GM19452 (cell line): ENCODE data around the gene WNK1.

ENCODE experiments used
- ATAC-seq: cut with Tn5 transposase; IDR thresholded peaks from one replicate; pipeline ENCODE4 v1.9.1; 2021; ENCODE audit not compliant: unreplicated experiment

The WNK1 gene

DNA sequence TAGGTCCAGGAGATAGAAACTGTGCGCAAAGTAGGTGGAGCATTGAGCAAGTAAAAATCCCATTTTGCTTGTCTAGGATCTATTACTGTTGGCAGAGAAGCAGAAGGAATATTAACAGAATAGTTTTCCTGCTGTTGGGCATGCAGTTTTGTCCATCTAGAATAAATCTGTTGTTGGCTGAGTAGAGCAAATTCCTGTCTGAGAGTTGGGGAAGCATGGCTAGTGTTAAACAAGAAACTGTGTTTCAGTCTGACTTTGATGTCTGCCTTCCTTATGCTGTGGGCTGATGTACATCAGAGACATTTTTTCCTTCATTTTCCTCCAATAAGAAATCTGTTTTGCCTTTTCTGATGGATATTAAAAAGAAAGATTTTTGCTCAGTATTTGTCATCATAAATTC, 99.0 kb downstream of the WNK1 start:
- ATAC-seq, result no peak

DNA sequence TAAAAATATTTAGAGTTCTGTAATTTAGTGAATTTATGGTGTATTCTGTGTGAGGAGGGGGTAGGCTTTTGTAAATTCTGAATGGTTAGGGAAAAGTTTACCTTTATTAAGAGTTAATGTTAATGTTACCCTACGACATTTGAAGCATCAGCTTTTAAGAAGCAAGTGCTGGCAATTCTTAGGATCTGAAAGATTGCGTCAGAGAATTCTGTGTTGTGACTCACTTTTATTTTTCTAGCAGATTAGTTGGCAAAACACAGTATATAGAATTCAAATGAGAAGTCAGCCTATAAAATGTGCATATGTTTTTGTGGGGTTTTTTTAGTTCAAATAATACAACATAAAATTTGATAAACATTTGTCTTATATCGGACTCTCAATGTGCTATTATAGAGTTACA, 99.5 kb downstream of the WNK1 start:
- no peak for ATAC-seq

DNA sequence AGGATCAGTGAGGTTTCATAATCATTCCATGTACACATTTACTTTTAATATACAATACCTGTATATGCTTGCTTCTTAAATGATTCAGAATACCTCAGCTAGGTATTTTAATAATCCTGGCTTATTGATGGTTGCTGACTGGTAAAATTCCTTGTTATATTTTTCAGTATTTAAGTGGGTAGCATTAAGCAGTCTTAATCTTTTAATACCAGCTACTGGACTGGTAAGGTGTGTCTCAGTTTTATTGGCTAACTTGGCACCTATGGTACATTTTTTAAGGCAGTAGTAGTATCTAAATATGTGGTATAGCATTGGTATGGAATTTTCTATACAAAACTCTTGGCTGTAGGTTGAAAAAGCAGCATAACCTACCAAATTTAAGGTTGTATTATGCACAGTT, 100.5 kb downstream of the WNK1 start:
- ATAC-seq, result no peak

DNA sequence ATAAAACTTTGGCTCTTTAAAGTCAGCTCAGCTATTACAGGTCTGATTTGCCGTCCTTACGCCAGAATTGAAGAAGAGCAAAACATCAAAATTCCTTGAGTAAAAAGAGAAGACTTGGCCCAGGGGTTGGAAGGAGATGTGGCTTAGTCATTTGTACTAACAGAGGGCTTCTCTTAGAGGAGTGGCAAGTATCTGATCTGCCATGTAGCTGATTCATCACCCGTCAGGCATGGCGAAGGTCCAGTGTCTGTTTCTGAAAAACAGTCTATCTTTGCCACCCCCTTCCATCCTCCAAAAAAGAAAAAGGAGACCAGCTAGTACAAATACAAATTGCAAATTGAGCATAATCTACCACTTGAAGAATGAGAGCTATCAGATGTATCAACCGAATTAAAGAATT, 105.2 kb downstream of the WNK1 start:
- no peak for ATAC-seq

DNA sequence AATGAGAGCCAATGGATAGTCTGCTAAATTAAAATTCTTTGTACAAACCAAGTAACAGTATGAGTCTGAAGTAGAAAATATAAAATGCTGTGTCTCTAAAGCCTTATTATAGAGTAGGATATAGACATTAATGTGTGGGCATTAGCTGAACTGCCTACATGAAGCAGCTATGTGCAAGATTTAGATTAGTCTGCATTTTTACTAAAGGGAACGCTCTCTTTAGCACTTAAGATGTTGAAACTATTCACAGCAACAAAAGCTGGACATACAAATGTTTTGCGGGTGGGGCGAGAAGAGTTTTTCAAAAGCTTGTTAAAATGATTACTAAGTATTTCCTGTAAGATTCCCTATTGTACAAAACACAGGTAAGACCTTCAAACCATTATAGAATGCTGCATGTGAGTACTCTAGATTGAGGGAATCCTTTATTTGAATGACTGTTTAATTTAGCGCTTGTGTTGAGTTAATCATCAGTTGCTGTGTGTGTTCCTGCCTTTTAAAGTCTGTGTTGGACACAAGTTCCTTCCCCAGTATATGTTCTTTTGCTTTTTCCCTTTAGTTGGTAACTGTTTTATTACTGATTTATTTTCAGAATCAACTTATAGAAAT, 110.0 kb downstream of the WNK1 start:
- no peak for ATAC-seq

DNA sequence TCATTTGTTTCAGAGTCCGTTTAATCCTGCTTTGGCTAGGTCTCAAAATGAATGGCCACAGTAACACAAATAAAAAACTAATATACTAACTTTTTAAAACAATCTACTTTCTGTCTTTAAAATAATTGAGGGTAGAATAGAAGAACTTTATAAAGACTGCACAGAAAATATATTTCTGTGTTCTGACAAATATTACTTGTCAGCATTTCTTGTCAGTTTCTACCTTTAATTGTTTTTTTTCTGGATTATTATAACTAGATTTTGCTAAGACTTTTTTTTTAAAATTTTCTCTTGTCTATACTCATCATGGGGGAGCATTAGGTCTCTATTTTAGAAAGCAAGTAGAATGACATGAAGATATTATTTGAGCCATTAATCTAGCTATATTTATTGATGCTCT, 110.9 kb downstream of the WNK1 start:
- no peak for ATAC-seq

DNA sequence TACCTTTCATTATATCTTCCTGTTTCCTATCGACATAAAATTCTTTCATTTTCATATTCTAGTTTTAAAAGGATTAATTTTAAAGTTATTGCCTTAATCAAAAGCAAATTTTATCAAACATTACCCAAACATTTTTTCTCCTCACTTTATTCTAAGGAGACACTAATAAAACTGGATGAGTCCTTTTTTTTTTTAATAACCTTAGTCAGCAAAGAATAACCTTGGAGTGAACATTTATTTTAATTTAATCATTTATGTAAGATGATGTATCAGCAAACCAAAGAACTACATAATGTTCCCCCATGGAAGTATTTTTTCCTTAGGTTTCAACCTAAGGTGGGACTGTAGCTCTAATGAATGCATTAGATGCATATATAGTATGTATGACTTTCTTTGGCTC, 113.2 kb downstream of the WNK1 start:
- ATAC-seq, result no peak

DNA sequence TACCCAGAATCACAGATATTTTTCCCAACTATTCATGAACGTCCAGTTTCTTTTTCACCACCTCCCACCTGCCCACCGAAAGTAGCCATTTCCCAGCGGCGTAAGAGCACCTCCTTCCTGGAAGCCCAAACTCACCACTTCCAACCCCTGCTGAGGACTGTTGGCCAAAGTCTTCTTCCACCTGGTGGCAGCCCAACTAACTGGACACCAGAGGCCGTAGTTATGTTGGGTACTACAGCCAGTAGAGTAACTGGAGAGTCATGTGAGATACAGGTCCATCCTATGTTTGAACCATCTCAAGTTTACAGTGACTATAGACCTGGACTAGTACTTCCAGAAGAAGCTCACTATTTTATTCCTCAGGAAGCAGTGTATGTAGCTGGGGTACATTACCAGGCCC, 115.5 kb downstream of the WNK1 start:
- no peak for ATAC-seq

DNA sequence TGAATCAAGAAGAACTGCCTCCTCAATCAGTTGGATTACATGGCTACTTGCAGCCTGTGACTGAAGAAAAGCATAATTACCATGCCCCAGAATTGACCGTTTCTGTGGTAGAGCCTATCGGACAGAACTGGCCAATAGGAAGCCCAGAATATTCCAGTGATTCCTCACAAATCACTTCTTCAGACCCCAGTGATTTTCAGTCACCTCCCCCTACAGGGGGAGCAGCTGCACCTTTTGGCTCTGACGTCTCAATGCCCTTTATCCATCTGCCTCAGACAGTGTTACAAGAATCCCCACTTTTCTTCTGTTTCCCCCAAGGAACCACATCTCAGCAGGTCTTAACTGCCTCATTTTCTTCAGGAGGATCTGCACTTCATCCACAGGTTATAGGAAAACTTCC, 116.3 kb downstream of the WNK1 start:
- ATAC-seq, result no peak

DNA sequence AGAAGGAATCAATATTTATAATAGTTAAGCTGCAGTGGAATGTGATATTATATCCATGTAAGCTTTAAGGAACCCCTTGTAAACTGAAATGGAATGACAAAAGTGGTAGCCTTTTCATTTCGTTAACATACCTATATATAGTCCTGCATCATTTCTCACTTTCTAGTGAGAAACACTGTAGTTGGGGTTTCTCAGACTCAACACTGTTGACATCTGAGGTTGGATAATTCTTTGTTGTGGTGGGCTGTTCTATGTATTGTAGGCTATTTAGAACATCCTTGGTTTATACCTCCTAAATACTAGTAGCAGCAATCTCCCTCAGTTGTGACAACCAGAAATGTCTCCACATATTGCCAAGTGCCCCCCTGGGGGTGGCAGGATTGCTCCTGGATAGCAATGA, 118.0 kb downstream of the WNK1 start:
- ATAC-seq, result no peak

DNA sequence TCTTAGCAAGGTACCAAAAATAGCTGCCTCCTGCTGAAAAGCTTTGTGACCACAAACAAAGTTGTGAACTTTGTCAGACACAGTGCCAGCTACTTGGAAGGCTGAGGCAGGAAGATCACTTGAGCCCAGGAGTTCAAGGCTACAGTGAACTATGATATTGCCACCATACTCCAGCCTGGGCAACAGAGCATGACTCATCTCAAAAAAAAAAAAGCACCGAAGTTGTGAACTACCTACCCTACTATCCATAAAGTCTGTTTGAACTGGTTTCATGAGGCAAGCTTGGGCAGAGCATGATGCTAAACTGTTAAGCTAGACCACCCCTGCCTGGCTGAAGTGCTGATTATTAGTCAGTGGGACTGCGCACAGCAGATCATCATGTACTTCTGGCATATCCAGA, 121.6 kb downstream of the WNK1 start:
- ATAC-seq, result no peak

DNA sequence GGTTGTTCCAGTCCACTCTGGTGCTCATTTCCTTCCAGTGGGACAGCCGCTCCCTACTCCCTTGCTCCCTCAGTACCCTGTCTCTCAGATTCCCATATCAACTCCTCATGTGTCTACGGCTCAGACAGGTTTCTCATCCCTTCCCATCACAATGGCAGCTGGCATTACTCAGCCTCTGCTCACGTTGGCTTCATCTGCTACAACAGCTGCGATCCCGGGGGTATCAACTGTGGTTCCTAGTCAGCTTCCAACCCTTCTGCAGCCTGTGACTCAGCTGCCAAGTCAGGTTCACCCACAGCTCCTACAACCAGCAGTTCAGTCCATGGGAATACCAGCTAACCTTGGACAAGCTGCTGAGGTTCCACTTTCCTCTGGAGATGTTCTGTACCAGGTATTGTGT, 127.3 kb downstream of the WNK1 start:
- ATAC-seq, result no peak

DNA sequence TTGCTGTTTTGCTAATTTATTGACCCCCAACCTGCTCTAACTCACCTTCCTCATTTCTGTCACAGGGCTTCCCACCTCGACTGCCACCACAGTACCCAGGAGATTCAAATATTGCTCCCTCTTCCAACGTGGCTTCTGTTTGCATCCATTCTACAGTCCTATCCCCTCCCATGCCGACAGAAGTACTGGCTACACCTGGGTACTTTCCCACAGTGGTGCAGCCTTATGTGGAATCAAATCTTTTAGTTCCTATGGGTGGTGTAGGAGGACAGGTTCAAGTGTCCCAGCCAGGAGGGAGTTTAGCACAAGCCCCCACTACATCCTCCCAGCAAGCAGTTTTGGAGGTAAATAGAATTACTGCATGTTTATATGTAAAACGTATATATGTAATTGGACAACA, 128.3 kb downstream of the WNK1 start:
- ATAC-seq, result no peak

DNA sequence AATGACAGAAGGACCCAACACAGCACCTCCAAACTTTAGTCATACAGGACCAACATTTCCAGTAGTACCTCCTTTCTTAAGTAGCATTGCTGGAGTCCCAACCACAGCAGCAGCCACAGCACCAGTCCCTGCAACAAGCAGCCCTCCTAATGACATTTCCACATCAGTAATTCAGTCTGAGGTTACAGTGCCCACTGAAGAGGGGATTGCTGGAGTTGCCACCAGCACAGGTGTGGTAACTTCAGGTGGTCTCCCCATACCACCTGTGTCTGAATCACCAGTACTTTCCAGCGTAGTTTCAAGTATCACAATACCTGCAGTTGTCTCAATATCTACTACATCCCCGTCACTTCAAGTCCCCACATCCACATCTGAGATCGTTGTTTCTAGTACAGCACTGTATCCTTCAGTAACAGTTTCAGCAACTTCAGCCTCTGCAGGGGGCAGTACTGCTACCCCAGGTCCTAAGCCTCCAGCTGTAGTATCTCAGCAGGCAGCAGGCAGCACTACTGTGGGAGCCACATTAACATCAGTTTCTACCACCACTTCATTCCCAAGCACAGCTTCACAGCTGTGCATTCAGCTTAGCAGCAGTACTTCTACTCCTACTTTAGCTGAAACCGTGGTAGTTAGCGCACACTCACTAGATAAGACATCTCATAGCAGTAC, 132.5 kb downstream of the WNK1 start:
- ATAC-seq, result no peak

DNA sequence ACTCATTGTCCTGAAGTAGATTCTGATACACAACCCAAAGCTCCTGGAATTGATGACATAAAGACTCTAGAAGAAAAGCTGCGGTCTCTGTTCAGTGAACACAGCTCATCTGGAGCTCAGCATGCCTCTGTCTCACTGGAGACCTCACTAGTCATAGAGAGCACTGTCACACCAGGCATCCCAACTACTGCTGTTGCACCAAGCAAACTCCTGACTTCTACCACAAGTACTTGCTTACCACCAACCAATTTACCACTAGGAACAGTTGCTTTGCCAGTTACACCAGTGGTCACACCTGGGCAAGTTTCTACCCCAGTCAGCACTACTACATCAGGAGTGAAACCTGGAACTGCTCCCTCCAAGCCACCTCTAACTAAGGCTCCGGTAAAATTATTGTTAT, 133.3 kb downstream of the WNK1 start:
- no peak for ATAC-seq

DNA sequence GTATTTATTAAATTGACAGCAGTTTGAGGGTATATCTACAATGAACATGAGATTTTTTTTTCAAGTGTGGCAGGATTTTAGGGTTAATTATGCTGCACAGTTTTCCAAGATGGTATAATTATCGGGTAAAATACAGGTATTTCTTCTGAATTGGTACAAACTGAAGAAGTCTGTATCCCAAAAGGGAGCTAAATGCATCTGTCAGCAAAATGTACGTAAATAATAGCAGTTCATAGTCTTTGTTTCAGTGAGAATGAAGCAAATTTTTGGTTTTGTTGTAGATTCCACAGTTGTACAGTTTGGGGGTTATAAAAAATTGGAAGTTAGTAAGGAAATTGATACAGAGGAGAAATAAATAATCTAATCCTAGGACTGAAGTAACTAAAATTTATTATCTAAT, 133.8 kb downstream of the WNK1 start:
- ATAC-seq, result no peak

DNA sequence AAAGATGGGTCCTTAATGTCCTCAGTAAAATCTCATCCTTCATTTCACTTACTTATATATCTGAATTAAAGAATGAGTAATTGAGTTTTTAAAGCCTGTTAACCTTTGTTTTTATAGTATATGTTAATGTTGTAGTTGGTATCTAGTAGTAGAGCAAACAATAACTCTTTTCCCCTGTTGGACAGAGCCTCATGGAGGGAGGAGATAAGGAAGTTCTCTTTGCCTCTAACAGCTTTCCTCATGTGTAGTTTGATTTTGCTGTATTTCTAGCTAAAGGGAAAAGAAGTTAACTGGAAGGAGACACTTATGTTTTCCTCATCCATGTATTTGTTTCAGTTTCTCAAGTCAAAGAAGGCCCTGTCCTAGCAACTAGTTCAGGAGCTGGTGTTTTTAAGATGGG, 141.8 kb downstream of the WNK1 start:
- no peak for ATAC-seq

DNA sequence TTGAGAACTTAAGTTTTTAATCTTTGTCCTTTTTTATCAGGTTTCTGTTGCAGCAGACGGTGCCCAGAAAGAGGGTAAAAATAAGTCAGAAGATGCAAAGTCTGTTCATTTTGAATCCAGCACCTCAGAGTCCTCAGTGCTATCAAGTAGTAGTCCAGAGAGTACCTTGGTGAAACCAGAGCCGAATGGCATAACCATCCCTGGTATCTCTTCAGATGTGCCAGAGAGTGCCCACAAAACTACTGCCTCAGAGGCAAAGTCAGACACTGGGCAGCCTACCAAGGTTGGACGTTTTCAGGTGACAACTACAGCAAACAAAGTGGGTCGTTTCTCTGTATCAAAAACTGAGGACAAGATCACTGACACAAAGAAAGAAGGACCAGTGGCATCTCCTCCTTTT, 143.7 kb downstream of the WNK1 start:
- ATAC-seq, result no peak

DNA sequence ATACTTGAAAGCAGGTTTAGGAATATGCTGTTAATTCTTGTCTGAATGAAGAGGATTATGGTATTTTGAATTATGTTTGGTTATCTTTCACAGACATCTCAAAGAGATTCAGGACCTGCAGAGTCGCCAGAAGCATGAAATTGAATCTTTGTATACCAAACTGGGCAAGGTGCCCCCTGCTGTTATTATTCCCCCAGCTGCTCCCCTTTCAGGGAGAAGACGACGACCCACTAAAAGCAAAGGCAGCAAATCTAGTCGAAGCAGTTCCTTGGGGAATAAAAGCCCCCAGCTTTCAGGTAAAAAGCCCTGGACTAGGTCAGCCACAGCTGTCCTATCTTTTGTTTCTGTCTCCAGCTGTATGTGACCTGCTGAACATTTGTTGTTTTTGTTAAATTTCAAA, 145.0 kb downstream of the WNK1 start:
- no peak for ATAC-seq

DNA sequence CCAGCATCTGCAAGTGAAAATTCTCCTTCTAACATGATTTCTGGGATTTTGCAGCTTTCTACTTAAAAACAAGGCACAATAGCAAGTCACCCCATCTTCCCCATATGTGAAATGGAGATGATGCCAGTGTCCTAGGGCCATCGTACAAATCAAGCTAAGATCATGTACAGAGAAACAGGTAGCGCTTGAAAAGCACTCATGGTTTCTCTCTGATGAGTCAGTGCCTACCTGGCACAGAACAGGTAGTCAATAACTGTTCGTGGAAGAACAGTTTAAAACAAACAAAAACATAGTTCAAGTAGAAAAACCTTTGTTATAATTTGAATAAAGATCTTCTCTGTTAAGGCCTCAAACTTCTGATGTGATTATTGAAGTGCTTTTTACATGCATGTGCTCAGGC, 150.2 kb downstream of the WNK1 start:
- ATAC-seq, result no peak

DNA sequence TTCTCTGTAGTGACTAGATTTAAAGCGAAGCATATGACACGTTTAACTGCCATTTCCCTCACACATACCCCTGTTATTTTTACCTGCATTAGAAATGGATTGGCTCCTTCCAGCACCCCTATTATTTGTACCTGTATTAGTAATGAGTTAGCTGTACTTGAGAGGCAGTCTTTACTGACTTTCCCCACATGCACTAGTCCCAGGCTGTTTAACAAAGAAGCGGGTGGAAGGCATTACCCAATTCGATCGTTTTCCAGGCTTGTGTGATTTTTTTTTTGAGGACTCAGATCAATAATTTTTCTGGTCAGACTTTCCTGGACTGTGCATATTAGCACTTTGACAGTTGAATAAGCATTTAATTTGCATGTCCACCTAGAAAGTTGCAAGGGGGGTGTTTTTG, 150.7 kb downstream of the WNK1 start:
- ATAC-seq, result no peak

DNA sequence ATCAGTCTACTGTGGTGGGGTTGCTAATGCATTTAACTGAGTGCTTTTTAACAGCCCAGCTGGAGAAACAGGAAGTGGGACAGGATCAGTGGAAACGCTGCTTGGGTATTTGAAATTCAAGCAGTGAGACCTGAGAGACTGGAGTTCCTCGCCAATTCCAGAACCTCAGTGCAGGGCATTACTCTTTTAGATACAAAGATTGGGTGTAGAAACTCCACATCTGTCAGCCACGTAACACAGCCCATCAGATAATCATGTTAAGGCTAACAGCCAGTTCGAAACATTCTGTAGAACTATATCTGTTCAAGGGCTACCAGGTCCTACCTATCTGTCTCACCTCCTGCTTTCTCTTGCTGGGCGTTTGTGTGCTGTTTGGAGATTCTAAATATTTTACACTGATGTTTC, 151.6 kb downstream of the WNK1 start:
- ATAC-seq, result no peak
